ENCODE results near the gene FAM3A.

GRCh38 chrX:154549766-154550165 is 33.7 kb upstream of the FAM3A start:
- TF ChIP-seq, protein P1, sequence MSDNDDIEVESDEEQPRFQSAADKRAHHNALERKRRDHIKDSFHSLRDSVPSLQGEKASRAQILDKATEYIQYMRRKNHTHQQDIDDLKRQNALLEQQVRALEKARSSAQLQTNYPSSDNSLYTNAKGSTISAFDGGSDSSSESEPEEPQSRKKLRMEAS (CRISPR knock-in tag; IDR thresholded peaks at IDR 0.05) = no peak
- TF ChIP-seq ESRRA (IDR thresholded peaks at IDR 0.05; ENCODE audit: borderline replicate concordance, low read depth) = no peak
- TF ChIP-seq ZFP36 (IDR thresholded peaks at IDR 0.05; ENCODE audit: low read depth, low read length, partially characterized antibody) = no peak
- no peak for TF ChIP-seq NFIC (IDR thresholded peaks at IDR 0.05)
- TF ChIP-seq POLR2A (conservative IDR thresholded peaks at IDR 0.05) = no peak
- TF ChIP-seq HDAC2 (IDR thresholded peaks at IDR 0.05) = no peak
- TF ChIP-seq EGR1 (conservative IDR thresholded peaks at IDR 0.05) = no peak
- TF ChIP-seq, protein P2, sequence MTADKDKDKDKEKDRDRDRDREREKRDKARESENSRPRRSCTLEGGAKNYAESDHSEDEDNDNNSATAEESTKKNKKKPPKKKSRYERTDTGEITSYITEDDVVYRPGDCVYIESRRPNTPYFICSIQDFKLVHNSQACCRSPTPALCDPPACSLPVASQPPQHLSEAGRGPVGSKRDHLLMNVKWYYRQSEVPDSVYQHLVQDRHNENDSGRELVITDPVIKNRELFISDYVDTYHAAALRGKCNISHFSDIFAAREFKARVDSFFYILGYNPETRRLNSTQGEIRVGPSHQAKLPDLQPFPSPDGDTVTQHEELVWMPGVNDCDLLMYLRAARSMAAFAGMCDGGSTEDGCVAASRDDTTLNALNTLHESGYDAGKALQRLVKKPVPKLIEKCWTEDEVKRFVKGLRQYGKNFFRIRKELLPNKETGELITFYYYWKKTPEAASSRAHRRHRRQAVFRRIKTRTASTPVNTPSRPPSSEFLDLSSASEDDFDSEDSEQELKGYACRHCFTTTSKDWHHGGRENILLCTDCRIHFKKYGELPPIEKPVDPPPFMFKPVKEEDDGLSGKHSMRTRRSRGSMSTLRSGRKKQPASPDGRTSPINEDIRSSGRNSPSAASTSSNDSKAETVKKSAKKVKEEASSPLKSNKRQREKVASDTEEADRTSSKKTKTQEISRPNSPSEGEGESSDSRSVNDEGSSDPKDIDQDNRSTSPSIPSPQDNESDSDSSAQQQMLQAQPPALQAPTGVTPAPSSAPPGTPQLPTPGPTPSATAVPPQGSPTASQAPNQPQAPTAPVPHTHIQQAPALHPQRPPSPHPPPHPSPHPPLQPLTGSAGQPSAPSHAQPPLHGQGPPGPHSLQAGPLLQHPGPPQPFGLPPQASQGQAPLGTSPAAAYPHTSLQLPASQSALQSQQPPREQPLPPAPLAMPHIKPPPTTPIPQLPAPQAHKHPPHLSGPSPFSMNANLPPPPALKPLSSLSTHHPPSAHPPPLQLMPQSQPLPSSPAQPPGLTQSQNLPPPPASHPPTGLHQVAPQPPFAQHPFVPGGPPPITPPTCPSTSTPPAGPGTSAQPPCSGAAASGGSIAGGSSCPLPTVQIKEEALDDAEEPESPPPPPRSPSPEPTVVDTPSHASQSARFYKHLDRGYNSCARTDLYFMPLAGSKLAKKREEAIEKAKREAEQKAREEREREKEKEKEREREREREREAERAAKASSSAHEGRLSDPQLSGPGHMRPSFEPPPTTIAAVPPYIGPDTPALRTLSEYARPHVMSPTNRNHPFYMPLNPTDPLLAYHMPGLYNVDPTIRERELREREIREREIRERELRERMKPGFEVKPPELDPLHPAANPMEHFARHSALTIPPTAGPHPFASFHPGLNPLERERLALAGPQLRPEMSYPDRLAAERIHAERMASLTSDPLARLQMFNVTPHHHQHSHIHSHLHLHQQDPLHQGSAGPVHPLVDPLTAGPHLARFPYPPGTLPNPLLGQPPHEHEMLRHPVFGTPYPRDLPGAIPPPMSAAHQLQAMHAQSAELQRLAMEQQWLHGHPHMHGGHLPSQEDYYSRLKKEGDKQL (CRISPR knock-in tag; IDR thresholded peaks at IDR 0.05; ENCODE audit: borderline replicate concordance) = no peak
- no peak for TF ChIP-seq RHOXF2B (CRISPR knock-in tag; conservative IDR thresholded peaks at IDR 0.05)
- TF ChIP-seq CTCF (IDR thresholded peaks at IDR 0.05 in 2 of 3, conservative IDR thresholded peaks at IDR 0.05 in 1 of 3; ENCODE audit: insufficient read depth in 2 of 3, low read depth in 1 of 3, low read length in 3 of 3) = no peak
- TF ChIP-seq, protein P3, sequence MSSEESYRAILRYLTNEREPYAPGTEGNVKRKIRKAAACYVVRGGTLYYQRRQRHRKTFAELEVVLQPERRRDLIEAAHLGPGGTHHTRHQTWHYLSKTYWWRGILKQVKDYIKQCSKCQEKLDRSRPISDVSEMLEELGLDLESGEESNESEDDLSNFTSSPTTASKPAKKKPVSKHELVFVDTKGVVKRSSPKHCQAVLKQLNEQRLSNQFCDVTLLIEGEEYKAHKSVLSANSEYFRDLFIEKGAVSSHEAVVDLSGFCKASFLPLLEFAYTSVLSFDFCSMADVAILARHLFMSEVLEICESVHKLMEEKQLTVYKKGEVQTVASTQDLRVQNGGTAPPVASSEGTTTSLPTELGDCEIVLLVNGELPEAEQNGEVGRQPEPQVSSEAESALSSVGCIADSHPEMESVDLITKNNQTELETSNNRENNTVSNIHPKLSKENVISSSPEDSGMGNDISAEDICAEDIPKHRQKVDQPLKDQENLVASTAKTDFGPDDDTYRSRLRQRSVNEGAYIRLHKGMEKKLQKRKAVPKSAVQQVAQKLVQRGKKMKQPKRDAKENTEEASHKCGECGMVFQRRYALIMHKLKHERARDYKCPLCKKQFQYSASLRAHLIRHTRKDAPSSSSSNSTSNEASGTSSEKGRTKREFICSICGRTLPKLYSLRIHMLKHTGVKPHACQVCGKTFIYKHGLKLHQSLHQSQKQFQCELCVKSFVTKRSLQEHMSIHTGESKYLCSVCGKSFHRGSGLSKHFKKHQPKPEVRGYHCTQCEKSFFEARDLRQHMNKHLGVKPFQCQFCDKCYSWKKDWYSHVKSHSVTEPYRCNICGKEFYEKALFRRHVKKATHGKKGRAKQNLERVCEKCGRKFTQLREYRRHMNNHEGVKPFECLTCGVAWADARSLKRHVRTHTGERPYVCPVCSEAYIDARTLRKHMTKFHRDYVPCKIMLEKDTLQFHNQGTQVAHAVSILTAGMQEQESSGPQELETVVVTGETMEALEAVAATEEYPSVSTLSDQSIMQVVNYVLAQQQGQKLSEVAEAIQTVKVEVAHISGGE (CRISPR knock-in tag; IDR thresholded peaks at IDR 0.05) = no peak
- TF ChIP-seq KDM4B (IDR thresholded peaks at IDR 0.05; ENCODE audit: borderline replicate concordance in 2 of 2, low read depth in 1 of 2) = no peak
- no peak for TF ChIP-seq CREB1 (IDR thresholded peaks at IDR 0.05)
- TF ChIP-seq CREB1 (CRISPR knock-in tag; IDR thresholded peaks at IDR 0.05) = no peak
